OCI-LY7 (cell line): Measurements from ENCODE around the gene SBF2.

Experiments
- EZH2phosphoT487 ChIP-seq: fragments of 200-600 bp; sonication (generic); IDR thresholded peaks from 2 replicates; pipeline ENCODE4 v1.6.1; 2018; ENCODE audit warnings: low read depth, borderline replicate concordance, mild to moderate bottlenecking, mixed run types, antibody characterized with exemption, low read length, moderate library complexity, mixed read lengths
- TF ChIP-seq, protein P1 (sequence below): fragments of 200-600 bp; sonication (generic); conservative IDR thresholded peaks from 2 replicates; pipeline ENCODE4 v1.5.1; 2014; ENCODE audit warnings: mild to moderate bottlenecking, antibody characterized with exemption, low read length, moderate library complexity, mixed read lengths

DNA sequence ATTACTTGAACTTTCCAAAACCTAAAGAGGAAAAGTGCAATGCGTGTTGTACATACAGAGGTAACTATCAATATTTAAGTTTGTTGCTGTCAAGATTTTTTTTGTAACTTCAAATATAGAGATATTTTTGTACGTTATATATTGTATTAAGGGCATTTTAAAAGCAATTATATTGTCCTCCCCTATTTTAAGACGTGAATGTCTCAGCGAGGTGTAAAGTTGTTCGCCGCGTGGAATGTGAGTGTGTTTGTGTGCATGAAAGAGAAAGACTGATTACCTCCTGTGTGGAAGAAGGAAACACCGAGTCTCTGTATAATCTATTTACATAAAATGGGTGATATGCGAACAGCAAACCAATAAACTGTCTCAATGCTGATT is 13.0 kb upstream of the SBF2 start:
- TF ChIP-seq, protein P1, sequence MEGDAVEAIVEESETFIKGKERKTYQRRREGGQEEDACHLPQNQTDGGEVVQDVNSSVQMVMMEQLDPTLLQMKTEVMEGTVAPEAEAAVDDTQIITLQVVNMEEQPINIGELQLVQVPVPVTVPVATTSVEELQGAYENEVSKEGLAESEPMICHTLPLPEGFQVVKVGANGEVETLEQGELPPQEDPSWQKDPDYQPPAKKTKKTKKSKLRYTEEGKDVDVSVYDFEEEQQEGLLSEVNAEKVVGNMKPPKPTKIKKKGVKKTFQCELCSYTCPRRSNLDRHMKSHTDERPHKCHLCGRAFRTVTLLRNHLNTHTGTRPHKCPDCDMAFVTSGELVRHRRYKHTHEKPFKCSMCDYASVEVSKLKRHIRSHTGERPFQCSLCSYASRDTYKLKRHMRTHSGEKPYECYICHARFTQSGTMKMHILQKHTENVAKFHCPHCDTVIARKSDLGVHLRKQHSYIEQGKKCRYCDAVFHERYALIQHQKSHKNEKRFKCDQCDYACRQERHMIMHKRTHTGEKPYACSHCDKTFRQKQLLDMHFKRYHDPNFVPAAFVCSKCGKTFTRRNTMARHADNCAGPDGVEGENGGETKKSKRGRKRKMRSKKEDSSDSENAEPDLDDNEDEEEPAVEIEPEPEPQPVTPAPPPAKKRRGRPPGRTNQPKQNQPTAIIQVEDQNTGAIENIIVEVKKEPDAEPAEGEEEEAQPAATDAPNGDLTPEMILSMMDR = no peak
- no peak for TF ChIP-seq EZH2phosphoT487
